Thymus (tissue), 11 donors: ENCODE results near the gene KCND3. TPM values are rescaled to one million over a fixed set of nuclear protein-coding genes. Genes with fewer than 3 reads are reported as not detected.
A peak's percentile ranks its signal among the peaks of the same experiment; 100 is the strongest.

ENCODE experiments used
- DNase-seq, 9 donors: peaks; one replicate each; pipeline ENCODE4 v3.0.0-alpha.2; 2013; ENCODE audit warnings: low spot score in 9 of 9, low read depth in 6 of 9, missing footprints in 1 of 9
- H3K27ac ChIP-seq, 2 donors: one replicate each; pipeline ENCODE4 v1.5.1; 2013; ENCODE audit warnings: control low read depth in 1 of 2, low read depth in 1 of 2, low read length in 1 of 2, mild to moderate bottlenecking in 1 of 2, moderate library complexity in 1 of 2
- H3K27me3 ChIP-seq, 2 donors: one replicate each; pipeline ENCODE4 v1.5.1; 2013; ENCODE audit warnings: low read length in 1 of 2; ENCODE audit not compliant: control insufficient read depth in 2 of 2, insufficient read depth in 1 of 2
- H3K36me3 ChIP-seq, 2 donors: one replicate each; pipeline ENCODE4 v1.5.1; 2013; ENCODE audit warnings: low read length in 1 of 2, mild to moderate bottlenecking in 1 of 2, moderate library complexity in 1 of 2; ENCODE audit not compliant: control insufficient read depth in 2 of 2, insufficient read depth in 2 of 2
- H3K4me1 ChIP-seq, 2 donors: one replicate each; pipeline ENCODE4 v1.5.1; 2013; ENCODE audit warnings: low read length in 2 of 2; ENCODE audit not compliant: control insufficient read depth in 2 of 2, insufficient read depth in 2 of 2
- H3K4me3 ChIP-seq, 2 donors: one replicate each; pipeline ENCODE4 v1.5.1; 2013; ENCODE audit warnings: low read length in 2 of 2, control low read depth in 1 of 2, mild to moderate bottlenecking in 1 of 2
- H3K9me3 ChIP-seq, 2 donors: one replicate each; pipeline ENCODE4 v1.5.1; 2013; ENCODE audit warnings: low read length in 1 of 2, mild to moderate bottlenecking in 1 of 2; ENCODE audit not compliant: control insufficient read depth in 2 of 2, insufficient read depth in 1 of 2
- WGBS: extraction: QIAGEN DNeasy Blood & Tissue Kit; methylation state at CpG from one replicate; pipeline ENCODE4 v1.1.7; 2013; 5-methylcytosine and 5-hydroxymethylcytosine counted together
- polyA plus RNA-seq: library from polyadenylated mRNA; stranded (reverse); fragments of 200-250 nt; gene quantifications from one replicate; pipeline ENCODE4 v1.2.3, GENCODE V29; 2013
- total RNA-seq: library from RNA; stranded (reverse); fragments of 120-200 nt; gene quantifications from one replicate; pipeline ENCODE4 v1.2.4, GENCODE V29; 2013
- donor health status: healthy.

Gene KCND3
- total and polyA plus RNA-seq, 2 donors = 0.33 to 0.73 TPM

DNA sequence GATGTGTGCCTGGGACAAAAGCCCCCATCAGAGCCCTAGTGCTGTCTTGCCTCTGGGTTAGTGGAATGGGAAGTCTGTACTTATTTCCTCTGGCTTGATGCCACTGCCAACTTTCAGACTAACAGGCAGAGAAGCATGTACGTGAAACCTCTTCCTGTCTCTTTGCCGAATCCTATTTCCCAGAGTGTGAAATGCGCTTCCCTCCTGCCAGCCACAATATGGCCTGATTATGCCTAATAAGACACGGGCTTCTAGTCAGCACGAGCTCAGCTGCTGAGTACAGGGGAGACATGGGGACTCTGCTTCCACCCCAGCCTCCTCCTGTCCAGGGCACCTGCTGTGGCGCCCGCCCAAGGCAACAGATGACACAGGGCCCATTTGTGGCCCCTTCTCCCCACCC, 111.4 kb downstream of the KCND3 start:
- Histone ChIP-seq H3K36me3 (no peaks in the 10 kb centered on the region), H3K4me1 (no peaks in the 10 kb centered on the region), H3K27ac (no peak overlapping the region), H3K4me3 (no peak overlapping the region), H3K9me3 (no peaks in the 10 kb centered on the region), H3K27me3 (peaks cover 0 to 9% of the 10 kb centered on the region in 2 donors)
- no peak for DNase-seq
- 80% methylated on average over 7 of the region's 7 CpGs for WGBS

DNA sequence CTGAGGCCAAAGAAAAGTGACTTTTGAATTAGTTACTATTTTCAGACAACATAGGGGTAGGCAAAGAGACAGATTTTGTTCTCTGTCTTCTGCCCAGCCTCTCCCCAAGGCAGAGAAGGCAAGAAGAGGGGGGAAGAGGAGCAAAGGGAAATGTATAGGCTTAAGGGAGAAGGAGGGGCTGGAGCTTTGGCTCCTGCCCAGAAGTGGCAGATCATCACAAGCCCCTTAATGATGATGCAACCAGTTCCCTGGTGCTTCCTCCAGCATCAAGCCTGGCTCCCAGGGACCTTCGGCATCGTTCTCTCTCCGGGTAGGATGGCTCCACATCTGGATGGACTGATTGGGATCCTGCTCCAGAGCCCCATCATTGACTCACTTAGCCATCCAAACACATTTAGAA, 112.8 kb downstream of the KCND3 start:
- no peaks in the 10 kb centered on the region for H3K4me1 ChIP-seq
- 79% methylated on average over 3 of the region's 3 CpGs for WGBS
- no peak for DNase-seq
- H3K4me3 ChIP-seq = no peak overlapping the region
- peaks cover 0 to 5% of the 10 kb centered on the region in 2 donors for H3K27me3 ChIP-seq
- no peak overlapping the region for H3K27ac ChIP-seq
- H3K36me3 ChIP-seq = no peaks in the 10 kb centered on the region
- H3K9me3 ChIP-seq = no peaks in the 10 kb centered on the region

DNA sequence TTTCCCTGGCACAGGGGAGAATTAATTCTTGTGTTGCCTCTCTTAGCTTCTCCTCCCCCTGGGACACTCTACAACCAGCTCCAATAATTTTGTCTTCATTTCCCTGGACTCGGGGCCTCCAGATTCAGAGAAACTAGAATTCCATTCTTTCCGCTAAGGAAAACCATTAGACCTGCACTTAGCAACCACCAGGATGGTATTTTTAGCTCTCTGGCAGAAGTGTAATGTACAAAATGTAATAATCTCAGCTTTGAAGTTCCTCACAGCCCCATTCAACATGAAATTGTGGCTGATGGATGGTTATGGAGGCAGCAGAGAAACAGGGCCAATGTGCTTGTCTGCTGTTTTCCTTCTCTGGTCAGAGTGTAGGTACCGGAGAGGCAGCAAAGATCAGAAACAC, 113.8 kb downstream of the KCND3 start:
- no peaks in the 10 kb centered on the region for H3K4me1 ChIP-seq
- no peaks in the 10 kb centered on the region for H3K36me3 ChIP-seq
- 92% methylated on average over 3 of the region's 3 CpGs for WGBS
- DNase-seq = no peak
- H3K4me3 ChIP-seq = no peak overlapping the region
- peaks cover 0 to 5% of the 10 kb centered on the region in 2 donors for H3K27me3 ChIP-seq
- no peak overlapping the region for H3K27ac ChIP-seq
- no peaks in the 10 kb centered on the region for H3K9me3 ChIP-seq

DNA sequence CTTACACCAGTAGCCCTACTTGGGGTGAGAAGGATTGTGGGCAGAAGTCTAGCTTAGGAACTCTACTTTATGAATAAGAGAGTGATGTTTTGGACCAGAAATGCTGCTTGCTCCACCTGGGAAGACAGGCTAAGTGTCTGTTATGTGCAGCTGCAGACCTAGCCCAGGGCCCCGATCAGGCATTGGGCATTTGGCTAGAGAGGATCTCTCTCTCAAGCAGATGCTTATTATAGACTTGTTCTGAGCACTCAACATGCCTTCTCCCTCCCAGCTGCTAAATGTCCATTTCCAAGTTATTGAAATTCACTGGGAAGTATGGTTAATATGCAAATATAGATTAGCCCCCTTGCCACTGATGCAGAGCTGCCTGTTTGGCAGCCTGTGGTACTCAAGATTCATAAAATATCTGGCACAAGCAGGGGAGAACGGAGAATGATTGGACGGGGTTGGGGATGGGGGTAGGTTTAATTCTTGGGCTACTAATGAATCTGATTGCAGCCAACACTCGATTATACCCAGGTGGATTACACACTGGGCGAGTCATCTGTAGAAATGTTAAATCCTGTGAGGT, 115.9 kb downstream of the KCND3 start:
- H3K9me3 ChIP-seq = no peaks in the 10 kb centered on the region
- H3K27me3 ChIP-seq = peaks cover 0 to 2% of the 10 kb centered on the region in 2 donors
- no peak overlapping the region for H3K27ac ChIP-seq
- no peak for DNase-seq
- no peaks in the 10 kb centered on the region for H3K36me3 ChIP-seq
- H3K4me3 ChIP-seq = no peak overlapping the region
- 88% methylated on average over 5 of the region's 5 CpGs for WGBS
- H3K4me1 ChIP-seq = no peaks in the 10 kb centered on the region

DNA sequence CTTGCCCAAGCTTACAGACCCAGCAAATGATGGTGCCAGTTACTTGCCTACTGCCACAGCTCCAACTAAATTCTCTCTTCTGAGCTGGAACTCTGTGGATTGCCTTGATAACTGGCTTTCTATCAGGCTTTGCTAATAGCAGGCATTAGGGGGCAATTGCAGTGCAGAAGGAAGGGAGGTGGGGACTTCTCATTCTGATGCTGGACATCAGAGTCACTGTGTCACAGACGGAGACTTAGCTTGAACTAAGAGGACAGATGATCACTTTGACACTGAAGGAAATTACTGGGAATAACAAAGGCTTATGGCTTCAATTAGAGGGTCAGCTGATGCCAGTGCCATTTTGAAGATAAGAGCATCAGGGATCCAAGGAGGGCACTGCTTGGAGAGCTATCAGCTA, 119.3 kb downstream of the KCND3 start:
- no peak for DNase-seq
- H3K27me3 ChIP-seq = no peaks in the 10 kb centered on the region
- H3K4me1 ChIP-seq = no peaks in the 10 kb centered on the region
- no peak overlapping the region for H3K4me3 ChIP-seq
- H3K27ac ChIP-seq = no peak overlapping the region
- H3K9me3 ChIP-seq = no peaks in the 10 kb centered on the region
- no peaks in the 10 kb centered on the region for H3K36me3 ChIP-seq
- WGBS = 94% methylated on average over 1 of the region's 1 CpG

DNA sequence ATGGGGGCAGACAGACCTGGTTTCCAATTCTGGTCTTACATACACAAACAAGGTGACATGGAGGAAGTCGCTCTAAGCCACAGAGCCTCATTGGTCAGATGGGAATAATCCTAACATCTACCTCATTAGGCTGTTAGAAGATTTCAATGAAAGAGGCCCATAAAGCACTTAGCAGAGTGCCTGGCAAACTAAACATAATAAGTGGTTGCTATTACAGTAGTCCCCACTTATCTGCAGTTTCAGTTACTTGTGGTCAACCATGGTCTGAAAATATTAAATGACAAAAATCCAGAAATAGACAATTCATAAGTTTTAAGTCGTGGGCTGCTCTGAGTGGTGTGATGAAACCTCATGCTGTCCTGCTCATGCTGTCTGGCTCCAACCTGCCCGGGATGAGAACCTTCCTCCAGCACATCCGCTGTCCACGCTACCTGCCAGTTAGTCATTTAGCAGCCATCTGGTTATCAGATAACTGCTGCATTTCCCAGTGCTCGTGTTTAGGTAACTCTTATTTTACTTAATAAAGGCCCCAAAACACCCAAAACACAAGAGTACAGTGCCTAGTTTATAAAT, 121.5 kb downstream of the KCND3 start:
- no peak for DNase-seq
- Histone ChIP-seq H3K27me3 (no peaks in the 10 kb centered on the region), H3K9me3 (no peaks in the 10 kb centered on the region), H3K36me3 (no peaks in the 10 kb centered on the region), H3K4me1 (no peaks in the 10 kb centered on the region), H3K27ac (no peak overlapping the region), H3K4me3 (no peak overlapping the region)
- 86% methylated on average over 6 of the region's 6 CpGs for WGBS

DNA sequence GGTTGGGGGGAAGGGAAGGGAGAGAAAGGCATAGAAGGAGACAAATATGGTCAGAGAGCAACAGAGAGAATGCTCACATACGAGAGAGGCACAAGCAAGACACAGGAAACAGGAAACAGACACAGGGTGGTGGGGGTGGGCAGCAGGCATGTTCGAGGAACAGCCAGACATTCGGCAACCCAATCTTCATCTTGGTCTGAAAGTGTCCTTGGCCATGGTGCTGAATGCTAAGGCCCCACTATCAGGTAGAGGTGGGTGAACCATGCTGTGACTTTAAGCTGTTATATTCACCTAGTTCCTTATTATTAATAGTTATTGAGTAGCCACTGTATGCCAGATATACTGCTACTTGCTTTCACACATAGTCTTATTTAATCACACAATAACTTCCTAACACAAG, 124.6 kb downstream of the KCND3 start:
- Histone ChIP-seq H3K27ac (no peak overlapping the region), H3K4me3 (no peak overlapping the region), H3K9me3 (no peaks in the 10 kb centered on the region), H3K4me1 (no peaks in the 10 kb centered on the region), H3K36me3 (no peaks in the 10 kb centered on the region), H3K27me3 (peaks cover 0 to 6% of the 10 kb centered on the region in 2 donors)
- 2% methylated on average over 3 of the region's 3 CpGs for WGBS
- DNase-seq = peak in 2 of 9 donors; percentile 5 to 13

DNA sequence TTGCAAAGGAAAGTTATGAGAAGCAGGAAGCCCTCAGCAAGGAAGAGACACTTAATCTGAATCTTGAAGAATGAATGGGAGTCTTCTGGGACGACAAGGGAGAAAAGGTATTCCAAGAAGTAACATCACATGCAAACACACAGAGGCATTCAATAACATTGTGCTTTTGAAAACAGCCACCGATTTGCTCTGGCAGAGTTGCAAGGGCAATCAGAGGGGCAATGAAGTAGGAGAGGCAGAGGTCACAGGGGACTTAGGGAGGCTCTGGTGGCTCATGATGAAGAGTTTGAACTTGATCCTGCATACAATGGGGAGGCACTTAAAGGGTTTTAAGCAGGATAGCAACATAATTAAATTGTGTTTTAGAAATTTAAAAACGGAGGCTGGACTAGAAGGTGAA, 126.1 kb downstream of the KCND3 start:
- H3K27me3 ChIP-seq = peaks cover 0 to 6% of the 10 kb centered on the region in 2 donors
- no peaks in the 10 kb centered on the region for H3K4me1 ChIP-seq
- no peaks in the 10 kb centered on the region for H3K9me3 ChIP-seq
- DNase-seq = no peak
- no peak overlapping the region for H3K4me3 ChIP-seq
- no peak overlapping the region for H3K27ac ChIP-seq
- no peaks in the 10 kb centered on the region for H3K36me3 ChIP-seq
- 84% methylated on average over 3 of the region's 3 CpGs for WGBS

DNA sequence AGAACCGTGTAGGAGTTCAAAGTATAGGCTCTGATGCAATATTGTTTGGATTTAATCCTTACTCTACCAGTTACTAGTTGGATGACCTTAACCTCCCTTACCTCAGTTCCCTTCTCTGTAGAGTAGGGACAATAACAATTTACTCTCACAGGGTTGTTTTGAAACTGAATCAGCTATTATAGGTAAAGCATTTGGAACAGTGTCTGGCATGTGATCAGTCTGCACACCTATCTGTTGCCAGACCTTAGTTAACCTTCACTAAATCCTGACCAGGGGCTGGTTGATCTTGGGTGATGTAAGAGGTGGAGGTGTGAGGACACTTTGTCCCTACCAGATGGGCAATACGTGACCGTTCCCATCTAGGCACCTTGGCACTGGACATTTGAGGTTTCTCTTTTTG, 126.9 kb downstream of the KCND3 start:
- Histone ChIP-seq H3K36me3 (no peaks in the 10 kb centered on the region), H3K4me1 (no peaks in the 10 kb centered on the region), H3K4me3 (no peak overlapping the region), H3K9me3 (no peaks in the 10 kb centered on the region), H3K27me3 (peaks cover 0 to 6% of the 10 kb centered on the region in 2 donors), H3K27ac (no peak overlapping the region)
- WGBS = 91% methylated on average over 3 of the region's 3 CpGs
- DNase-seq = no peak
